HG03066 (cell line): Measurements from ENCODE around the gene LAPTM5.

Source experiments
- ATAC-seq: cut with Tn5 transposase; IDR thresholded peaks from one replicate; pipeline ENCODE4 v1.9.1; 2021; ENCODE audit warnings: low read depth; ENCODE audit not compliant: unreplicated experiment

The LAPTM5 gene

GRCh38 chr1:30787856-30788495 is 30.4 kb upstream of the LAPTM5 start:
- ATAC-seq: no peak

DNA sequence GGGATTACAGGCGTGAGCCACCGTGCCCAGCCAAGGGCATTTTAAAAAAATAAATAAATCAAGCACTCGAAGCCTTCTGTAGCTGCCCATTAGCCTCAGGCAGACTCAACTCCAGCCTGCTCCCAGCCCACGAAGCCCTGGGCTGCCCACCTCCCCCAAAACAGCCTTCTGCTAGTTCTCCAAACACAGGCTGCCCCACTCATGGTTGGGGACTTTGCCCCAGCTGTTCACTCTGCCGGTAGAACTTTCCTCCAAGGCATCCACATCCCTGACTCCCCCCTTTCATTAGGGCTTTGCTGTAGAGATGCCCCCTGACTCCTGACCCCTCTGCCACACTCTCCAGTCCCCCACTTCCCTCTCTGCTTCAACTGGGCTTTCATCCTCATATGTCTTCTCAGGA is 29.7 kb upstream of the LAPTM5 start:
- ATAC-seq: no peak

- no peak for ATAC-seq
Observed at GRCh38 chr1:30786264-30786991, 28.9 kb upstream of the LAPTM5 start.

GRCh38 chr1:30785714-30786113 is 28.1 kb upstream of the LAPTM5 start:
- ATAC-seq: no peak

- no peak for ATAC-seq
Observed at GRCh38 chr1:30785181-30785580, 27.6 kb upstream of the LAPTM5 start.

- no peak for ATAC-seq
Observed at GRCh38 chr1:30783256-30783915, 25.8 kb upstream of the LAPTM5 start.

GRCh38 chr1:30782361-30783255 is 25.0 kb upstream of the LAPTM5 start:
- ATAC-seq: no peak

DNA sequence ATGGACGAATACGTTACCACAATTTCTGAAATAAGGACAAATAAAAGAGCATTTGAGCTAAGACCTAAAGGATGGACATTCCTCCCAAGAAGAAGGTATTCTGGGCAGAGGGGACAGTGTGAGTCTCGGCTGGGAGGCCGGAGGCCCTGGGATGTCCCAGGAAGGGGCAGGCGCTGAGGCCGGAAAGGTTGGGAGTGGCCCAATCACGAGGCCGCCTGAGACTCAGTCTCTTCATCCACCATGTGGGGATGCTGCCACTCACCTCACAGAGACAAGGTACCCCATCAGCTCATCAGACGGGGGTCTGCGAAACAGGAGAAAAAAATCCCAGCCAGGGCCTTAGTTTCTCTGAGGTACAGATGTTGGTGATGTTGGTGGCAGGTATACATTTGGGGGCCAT is 24.3 kb upstream of the LAPTM5 start:
- no peak for ATAC-seq

DNA sequence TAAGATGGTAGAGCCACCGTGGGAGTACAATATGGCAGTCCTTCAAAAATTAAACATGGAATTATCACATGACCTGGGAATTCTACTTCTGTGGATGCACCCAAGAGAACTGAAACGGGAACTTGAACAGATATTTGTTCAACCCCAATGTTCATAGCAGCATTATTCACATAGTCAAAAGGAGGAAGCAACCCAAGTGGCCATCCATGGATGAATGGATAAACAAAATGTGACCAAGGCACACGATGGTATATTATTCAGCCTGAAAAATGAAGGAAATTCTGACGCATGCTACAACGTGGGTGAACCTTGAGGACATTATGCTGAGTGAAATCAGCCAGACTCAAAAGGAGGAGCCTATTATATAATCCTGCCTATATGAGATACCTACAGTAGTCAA is 22.8 kb upstream of the LAPTM5 start:
- no peak for ATAC-seq

- ATAC-seq: peak; percentile 57
Observed at GRCh38 chr1:30779294-30780071, 21.9 kb upstream of the LAPTM5 start.

GRCh38 chr1:30778979-30779293 is 21.4 kb upstream of the LAPTM5 start:
- no peak for ATAC-seq

DNA sequence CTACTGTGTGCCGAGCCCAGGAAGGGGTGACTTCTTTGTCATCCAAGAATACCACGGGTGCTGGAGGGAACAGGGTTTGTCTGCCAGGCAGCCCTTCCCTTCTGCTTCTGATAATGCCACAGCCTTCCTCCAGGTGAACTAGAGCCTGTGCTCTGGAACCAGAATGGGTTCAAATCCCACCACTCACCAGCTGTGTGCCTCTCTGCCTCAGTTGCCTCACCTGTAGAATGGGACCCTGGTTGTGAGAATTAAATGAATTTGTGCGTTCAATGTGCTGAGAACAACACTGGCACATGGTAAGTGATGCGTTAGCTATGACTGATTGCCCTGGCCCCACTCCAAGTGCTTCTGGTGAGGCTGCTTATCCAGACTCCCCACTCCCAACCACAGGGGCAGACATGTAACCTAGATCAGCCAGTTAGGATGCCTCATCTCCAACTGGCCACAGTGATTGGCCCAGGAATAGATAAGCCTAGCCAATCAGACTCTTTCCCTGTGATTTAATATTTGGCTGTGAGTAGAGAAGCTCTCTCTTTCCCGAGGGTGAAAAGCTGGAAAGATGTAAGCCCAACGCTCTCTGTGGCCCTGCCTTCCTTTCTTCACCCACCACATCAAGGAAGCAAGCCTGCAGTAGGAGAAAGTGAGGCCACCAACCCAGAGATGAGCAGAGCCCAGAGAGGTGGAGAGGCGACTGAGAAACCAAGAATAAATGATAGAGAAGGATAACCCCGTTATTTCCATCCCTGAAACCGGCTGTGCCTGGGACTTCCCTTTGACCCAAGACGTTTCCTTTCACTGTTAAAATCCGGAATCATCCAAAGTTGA is 20.8 kb upstream of the LAPTM5 start:
- ATAC-seq: no peak

DNA sequence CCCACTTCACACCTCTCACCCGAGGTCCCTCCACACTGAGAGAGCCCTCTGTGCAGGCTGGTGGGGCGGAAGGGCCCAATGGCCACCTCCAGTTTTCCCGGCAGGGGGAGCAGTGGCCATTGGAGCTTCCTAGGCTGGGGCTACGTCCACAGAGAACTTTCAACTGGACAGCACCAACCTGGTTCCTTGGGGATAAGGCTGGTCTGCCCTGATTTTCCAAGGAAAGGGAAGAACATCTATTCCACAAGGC is 20.3 kb upstream of the LAPTM5 start:
- ATAC-seq: no peak

DNA sequence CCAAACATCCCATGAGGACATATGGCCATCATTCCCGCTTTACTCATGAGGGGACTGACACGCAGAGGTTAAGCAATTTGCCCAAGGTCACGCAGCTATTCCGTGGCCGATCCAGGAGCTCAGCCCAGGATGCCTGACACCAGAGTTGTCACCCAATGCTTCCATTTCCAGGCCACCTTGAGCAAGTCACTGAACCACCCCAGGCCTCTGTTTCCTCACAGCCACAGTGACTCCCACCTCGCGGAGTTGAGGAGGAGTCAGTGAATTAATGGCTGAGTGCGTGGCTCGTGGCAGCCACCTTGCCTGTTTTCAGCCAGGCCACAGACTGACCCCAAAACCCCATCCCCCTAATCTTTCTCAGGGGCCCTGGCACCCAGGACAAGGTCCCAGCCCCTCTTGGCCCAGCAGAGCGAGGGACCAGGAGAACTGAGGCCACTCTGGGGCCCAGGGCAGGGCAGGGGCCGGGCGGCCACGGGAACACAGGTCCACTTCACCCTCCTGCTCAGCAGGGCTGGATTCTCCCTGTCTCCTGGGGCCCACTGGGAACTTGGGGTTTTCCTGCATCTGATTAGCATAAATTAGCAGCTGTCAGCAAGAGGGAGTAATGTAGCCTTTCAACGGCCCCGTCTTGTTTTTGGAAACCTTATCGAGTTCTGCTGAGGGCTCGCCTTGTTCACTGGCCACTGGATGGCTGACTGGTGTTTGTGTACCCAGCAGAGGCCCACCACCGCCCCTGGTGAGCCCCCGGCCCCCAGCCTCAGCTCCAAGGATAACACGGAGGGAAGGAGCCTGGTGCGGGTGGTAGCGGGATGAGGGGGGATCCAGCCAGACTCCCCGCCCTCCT is 19.7 kb upstream of the LAPTM5 start:
- ATAC-seq: no peak

GRCh38 chr1:30776097-30777059 is 18.8 kb upstream of the LAPTM5 start:
- no peak for ATAC-seq

DNA sequence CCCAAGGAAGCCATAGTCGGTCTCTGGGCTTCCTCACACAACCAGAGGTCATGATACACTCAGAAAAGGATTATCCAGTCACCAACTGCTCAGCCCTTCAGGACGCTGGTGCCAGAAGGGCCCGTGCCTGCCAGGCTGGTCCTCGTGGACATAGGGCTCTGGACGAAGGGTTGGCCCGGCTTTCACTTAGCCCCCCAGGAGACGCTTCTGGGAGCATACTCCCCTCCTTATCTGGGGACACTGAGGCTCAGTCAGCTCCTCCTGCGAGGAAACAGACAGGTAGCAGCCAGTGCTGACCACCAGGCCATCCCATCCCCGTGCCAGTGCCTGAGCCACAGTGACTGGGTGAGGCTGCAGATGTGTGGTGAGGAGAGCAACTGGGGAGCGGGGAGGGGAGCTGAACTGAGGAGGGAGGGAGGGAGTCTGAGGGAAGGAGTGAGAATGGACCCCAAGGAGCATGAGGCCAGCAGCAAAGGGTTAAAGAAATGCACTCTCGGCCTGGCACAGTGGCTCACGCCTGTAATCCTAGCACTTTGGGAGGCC is 17.9 kb upstream of the LAPTM5 start:
- no peak for ATAC-seq
